Activated T-cell treated with anti-CD3 and anti-CD28 coated beads for 24 hours (primary cell): ENCODE measurements around the gene KIF25.

ENCODE experiments used
- DNase-seq: peaks from one replicate; pipeline ENCODE4 v3.0.0-alpha.2; 2020; ENCODE audit warnings: low read depth

Gene KIF25

DNA sequence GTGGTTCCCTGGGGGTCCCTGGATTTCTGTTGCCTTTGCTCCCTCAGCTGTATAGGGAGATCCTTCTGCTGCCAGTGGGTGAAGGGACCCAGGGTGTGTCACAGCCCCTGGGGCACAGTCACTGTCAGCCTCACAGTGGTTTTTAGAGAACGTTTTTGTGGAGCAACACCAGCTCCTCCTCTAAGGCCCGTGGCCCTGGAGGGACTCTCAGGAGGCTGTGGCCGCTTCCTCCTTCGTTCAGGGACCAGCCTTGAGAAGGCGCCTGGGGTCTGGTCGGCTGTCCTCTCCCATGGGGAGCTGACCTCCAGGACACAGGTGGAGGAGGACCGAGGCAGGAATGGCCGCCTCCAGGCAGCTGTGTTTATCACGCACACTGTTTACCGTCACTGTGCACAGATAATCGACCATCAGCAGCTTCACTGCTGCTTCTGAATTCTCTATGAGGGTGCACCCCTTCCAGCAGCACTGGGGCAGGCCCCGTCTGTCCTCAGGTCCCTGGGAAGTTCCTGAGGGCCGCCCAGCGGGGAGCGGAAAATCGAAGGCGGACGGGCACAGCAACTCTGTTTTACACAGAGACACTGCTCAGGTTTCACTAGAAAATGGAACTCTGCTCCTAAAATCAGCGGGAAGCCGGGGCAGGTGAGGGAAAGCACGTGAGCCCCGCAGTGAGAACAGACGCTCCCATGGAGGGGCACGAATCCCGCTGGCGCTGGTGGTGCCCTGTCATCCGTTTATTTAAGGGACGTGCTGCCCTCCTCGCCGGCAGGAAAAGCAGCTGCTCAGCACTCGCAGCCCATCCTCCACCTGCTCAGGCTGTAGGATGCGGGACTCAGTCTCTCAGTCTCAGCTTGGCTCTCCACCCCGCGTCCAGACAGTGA lies 92.0 kb downstream of the KIF25 start:
- no peak for DNase-seq

DNA sequence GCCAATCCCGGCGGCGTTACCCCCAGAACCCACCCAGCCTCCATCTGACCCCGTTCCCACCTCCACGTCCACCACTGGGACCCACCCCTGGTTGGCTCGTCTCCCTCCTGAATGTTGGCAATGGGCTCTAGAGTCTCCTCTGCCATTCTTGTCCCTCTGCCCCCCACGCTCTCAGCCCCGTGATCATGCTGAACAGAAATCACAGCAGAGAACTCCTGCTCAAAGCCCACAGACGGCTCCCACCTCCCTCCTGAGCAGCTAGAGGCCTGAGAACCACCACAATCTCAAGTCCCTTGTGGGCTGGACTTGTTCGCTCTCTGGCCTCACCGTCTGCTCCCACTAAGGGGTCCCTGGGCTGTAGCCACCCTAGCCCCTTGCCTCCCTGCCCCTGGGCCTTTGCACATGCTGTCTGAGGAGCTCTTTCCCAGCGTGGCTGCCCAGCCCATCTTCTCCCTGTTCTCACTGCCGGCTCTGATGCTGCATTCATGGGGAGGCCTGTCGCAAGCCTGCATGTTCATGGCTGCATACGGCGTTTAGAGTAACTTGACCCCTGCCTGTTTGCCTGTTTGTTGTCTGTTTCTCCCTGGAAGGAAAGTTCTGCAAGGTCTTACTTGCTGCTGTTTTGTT lies 92.7 kb downstream of the KIF25 start:
- DNase-seq, result no peak

DNA sequence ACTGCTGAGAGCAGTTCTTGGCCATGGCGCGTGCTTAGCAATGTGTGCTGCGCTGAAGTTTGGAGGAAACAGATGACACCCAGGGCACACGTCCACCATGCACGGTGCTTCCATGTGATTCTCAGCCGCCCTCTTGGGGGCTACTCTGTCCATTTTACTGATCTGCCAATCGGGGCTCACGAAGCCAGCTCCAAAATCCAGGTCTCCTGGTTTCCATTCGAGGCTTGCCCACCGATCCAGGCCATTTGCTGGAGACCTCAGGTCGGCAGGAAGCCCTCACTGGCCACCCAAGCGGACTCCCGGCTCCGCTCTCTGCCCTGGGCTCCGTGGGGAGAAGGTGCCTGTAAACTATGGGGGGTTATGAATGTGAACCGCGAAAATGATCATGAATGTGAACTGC lies 93.2 kb downstream of the KIF25 start:
- DNase-seq, result no peak

DNA sequence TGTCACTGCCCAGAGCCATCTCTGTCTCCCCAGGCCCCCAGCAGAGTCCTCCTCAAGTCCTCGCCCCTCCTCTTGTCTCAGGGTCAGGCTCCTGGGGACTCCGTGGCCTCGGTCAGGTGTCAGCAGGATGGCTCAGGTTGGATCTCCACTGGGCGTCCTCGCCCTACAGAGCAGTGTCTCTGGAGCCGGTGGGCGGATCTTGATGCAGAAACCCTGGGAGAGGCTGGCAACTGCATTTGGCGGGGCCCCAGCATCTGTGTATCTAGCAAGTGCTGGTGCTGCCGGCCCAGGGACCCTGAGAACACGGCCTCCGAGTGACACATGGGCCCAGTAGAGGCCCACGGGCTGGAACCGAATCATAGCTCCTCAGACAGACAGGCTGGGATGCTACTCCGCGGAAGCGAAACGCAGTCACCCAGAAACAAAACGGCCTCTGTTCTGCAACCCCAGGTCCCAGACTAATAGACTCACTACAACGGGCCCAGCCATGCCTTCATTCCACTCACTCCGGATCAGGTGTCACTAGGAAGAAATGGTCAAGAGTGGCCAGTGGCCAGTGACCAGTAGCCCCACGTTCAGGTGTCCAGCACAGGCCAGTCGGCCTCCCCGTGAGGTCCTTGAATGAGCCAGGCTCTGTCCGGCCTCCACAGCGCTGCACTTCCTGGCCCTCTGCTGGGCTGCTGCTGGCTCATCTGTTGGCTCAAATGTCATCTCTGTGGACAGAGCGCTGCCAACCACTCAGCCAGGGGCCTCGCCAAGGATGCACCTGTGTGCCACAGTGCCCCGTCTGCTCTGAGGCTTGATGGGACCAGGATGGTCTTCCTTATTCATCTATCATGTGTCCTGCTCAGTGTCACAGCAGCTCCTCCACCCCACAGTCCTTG lies 94.2 kb downstream of the KIF25 start:
- no peak for DNase-seq

DNA sequence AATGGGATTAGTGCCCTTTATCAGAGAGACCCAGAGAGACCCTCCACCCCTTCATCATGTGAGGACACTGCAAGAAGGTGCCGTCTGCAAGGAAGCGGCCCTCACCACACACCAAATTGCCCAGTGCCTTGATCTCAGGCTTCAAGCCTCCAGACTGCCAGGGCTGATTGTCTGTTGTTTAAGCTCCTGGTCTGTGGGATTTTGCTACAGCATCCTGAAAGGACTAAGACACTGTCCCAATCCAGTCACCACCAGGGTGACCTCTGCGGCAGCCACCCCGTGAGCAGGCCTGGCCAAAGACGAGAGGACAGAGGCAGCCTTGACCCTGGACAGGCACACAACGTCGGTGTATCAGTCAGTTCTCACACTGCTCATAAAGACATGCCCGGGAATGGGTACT lies 95.1 kb downstream of the KIF25 start:
- no peak for DNase-seq

DNA sequence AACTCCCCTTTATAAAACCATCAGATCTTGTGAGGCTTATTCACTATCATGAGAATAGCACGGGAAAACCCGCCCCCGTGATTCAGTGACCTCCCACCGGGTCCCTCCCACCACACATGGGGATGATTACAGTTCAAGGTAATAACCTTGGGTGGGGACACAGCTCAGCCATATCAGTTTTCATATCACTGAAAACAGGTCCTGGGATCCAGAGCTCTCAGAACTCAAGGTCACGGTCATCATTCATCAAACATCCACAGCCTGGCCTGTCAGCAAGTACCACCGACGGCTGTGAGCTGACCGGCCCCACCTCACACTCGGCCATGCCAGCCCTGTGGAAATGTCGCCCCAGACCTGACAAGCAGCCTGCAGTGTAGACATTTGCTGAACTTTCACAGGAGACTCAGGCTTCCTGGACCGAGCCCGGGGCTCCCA lies 95.6 kb downstream of the KIF25 start:
- DNase-seq, result no peak

DNA sequence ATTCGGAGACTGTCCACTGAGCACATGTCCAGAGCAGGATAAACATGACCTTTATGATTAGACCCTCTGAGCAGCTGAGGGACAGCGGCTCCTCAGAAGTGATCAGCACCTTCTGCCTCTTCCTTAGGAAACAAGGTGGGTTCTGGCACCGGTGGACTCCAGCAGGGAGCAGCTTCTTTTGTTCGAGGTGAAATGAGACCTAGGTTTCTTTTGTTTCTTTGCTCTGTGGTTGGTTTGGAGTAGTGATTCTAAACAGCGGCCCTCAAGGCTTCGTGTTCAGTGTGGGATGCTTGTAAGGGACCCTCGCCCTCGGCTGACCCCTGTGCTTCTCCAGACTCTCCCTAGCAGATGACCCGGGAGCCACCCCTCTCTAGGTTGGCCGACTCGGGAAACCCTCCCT lies 96.2 kb downstream of the KIF25 start:
- no peak for DNase-seq
